ENCODE measurements around the gene WDR37. TPM values are rescaled to one million over a fixed set of nuclear protein-coding genes. Genes with fewer than 3 reads are reported as not detected.

WDR37 gene
- total RNA-seq, 1 experiment from 2014 or later: 10.4 TPM

- no peak for TF ChIP-seq ZNF532 (CRISPR knock-in tag; IDR thresholded peaks at IDR 0.05; ENCODE audit: borderline replicate concordance)
- TF ChIP-seq MLX (CRISPR knock-in tag; IDR thresholded peaks at IDR 0.05): no peak
- TF ChIP-seq ZNF121 (CRISPR knock-in tag; IDR thresholded peaks at IDR 0.05): no peak
- no peak for TF ChIP-seq CTCF (IDR thresholded peaks at IDR 0.05)
- TF ChIP-seq ZNF416 (CRISPR knock-in tag; IDR thresholded peaks at IDR 0.05): no peak
- no peak for TF ChIP-seq IRF2 (CRISPR knock-in tag; IDR thresholded peaks at IDR 0.05; ENCODE audit: borderline replicate concordance, low read depth)
- no peak for TF ChIP-seq ZNF671 (CRISPR knock-in tag; IDR thresholded peaks at IDR 0.05)
- no peak for TF ChIP-seq ZMAT4 (CRISPR knock-in tag; IDR thresholded peaks at IDR 0.05)
- no peak for TF ChIP-seq TEAD4 (CRISPR knock-in tag; IDR thresholded peaks at IDR 0.05)
- TF ChIP-seq FOXP4 (CRISPR knock-in tag; IDR thresholded peaks at IDR 0.05): no peak
- TF ChIP-seq NR3C1 (CRISPR knock-in tag; conservative IDR thresholded peaks at IDR 0.05; ENCODE audit: low read depth): no peak
Measured at GRCh38 chr10:1059902-1060301, 3.7 kb downstream of the WDR37 start (continued).

GRCh38 chr10:1061930-1062774, 6.0 kb downstream of the WDR37 start:
- TF ChIP-seq ARID4B (CRISPR knock-in tag; IDR thresholded peaks at IDR 0.05; ENCODE audit: borderline replicate concordance): no peak
- no peak for TF ChIP-seq JUN (CRISPR knock-in tag; IDR thresholded peaks at IDR 0.05)
- TF ChIP-seq TP53 (CRISPR knock-in tag; IDR thresholded peaks at IDR 0.05): no peak
- no peak for TF ChIP-seq ZBTB21 (CRISPR knock-in tag; IDR thresholded peaks at IDR 0.05; ENCODE audit: borderline replicate concordance)
- TF ChIP-seq IRF1 (CRISPR knock-in tag; IDR thresholded peaks at IDR 0.05): no peak
- TF ChIP-seq AR (CRISPR knock-in tag; IDR thresholded peaks at IDR 0.05): no peak
- TF ChIP-seq ZNF416 (CRISPR knock-in tag; IDR thresholded peaks at IDR 0.05): no peak
- DNase-seq (ENCODE audit: low spot score): no peak
- ChIA-PET CTCF (no interaction called here), POLR2A (no interaction called here)
- Mint-ChIP-seq H3K9me3 (no peaks in the 10 kb centered on the region), H3K27ac (no peak overlapping the region; the same call in 1 of the 2 replicates), H3K4me3 (no peak overlapping the region), H3K4me1 (peaks cover 11% of the 10 kb centered on the region), H3K27me3 (ENCODE audit: low read depth) (no peaks in the 10 kb centered on the region), H3K36me3 (no peaks in the 10 kb centered on the region)
- no peak for ATAC-seq

All from WTC11 (cell line).